ENCODE results near the gene ITGAE. TPM values are rescaled to one million over a fixed set of nuclear protein-coding genes. Genes with fewer than 3 reads are reported as not detected.

ITGAE gene
- total and polyA plus RNA-seq, 10 of the 15 experiments (the other 5 are each of a cell fraction or from before 2014, with no cell fraction given), result 13.1 to 161 (median 34.8) TPM

DNA sequence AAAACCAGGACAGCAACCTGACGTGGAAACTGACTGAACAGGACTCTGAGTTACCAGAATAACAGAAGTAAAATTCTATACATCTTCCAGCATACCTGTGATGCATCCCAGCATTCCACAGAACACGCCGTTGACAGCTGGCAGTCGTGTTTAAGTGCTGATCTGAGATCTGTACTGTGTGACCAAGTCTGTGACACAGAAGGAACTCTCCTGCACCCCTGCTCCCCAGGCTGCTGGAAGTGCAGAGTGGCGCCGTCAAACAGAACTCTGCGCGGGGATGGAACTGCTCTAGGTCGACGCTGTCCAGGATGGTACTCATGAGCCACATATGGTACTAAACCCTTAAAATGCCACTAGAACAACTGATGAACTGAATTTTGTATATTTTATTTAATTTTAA lies 804 bp upstream of the ITGAE start (continued):
- TF ChIP-seq KDM1A (IDR thresholded peaks at IDR 0.05; ENCODE audit: borderline replicate concordance) (no peak), EED (IDR thresholded peaks at IDR 0.05; ENCODE audit: low read depth) (no peak)

DNA sequence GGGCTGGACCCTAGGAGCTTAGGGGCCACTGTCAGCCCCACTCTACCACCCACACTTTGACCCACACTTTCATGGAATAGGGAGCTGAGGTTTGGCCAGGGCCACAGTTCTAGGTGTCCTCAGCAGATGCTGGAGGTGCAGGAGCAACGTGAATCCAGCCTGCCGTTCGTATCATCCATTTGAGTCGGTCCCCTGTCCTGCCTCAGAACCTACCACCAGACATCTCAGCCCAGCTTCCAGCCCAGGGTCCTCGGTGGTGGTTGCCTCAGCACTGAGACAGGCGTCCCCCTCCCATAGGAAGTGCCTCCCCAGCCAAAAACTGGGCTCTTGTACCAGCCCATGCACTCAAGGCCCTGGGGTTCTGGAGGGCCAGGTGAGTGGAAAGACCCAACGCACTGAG lies 359 bp upstream of the ITGAE start:
- Histone ChIP-seq H3K4me2 (ENCODE audit: control insufficient read depth, insufficient read depth) (no peak overlapping the region), H3K9ac (ENCODE audit: control insufficient read depth, insufficient read depth, low read length) (no peak overlapping the region), H2AFZ (ENCODE audit: control insufficient read depth, low read depth, low read length) (no peak overlapping the region), H3K27ac (ENCODE audit: control insufficient read depth, insufficient read depth) (no peak overlapping the region), H3K9me3 (replicated peaks; ENCODE audit: control insufficient read depth, insufficient read depth, low read length) (no peaks in the 10 kb centered on the region), H3K27me3 (replicated peaks in 1 of 2; ENCODE audit: control insufficient read depth in 2 of 2, insufficient read depth in 2 of 2, low read length in 1 of 2) (no peaks in the 10 kb centered on the region), H3K79me2 (ENCODE audit: control insufficient read depth, insufficient read depth, low read length) (no peaks in the 10 kb centered on the region), H3K36me3 (ENCODE audit: control insufficient read depth in 2 of 2, insufficient read depth in 2 of 2, low read length in 1 of 2) (no peaks in the 10 kb centered on the region), H4K20me1 (ENCODE audit: control insufficient read depth, insufficient read depth) (no peaks in the 10 kb centered on the region), H3K4me1 (ENCODE audit: control insufficient read depth, insufficient read depth, low read length) (peaks cover 45% of the 10 kb centered on the region), H3K4me3 (no peak overlapping the region)
- in situ Hi-C loops (cut with MboI), result no loop called here
- no peak for TF ChIP-seq RAD51 (IDR thresholded peaks at IDR 0.05)
- ATAC-seq, result no peak
- BruUV-seq (replicated peaks), result no TSS peak
- no peak for FAIRE-seq
- RAD21 ChIA-PET (ENCODE audit: unreplicated experiment), result no interaction called here
- no peak for DNase-seq (ENCODE audit: low read depth, low spot score)
- CTCF ChIA-PET, result no interaction called here
- 79% methylated on average over 7 of the region's 7 CpGs for whole genome bisulfite sequencing (ENCODE audit: insufficient coverage, insufficient replicate concordance, low lambda C conversion rate, missing lambda C conversion rate)
- POLR2A ChIA-PET, result no interaction called here
- intact Hi-C loops (cut with micrococcal nuclease; ENCODE audit: unreplicated experiment), result no loop called here
- SMC1A ChIA-PET (ENCODE audit: uncharacterized antibody, unreplicated experiment), result interaction anchor here (1.4 kb wide), 1 partner anchor 64 kb away, joined by 4 read pairs; no protein-coding TSS in a partner anchor

DNA sequence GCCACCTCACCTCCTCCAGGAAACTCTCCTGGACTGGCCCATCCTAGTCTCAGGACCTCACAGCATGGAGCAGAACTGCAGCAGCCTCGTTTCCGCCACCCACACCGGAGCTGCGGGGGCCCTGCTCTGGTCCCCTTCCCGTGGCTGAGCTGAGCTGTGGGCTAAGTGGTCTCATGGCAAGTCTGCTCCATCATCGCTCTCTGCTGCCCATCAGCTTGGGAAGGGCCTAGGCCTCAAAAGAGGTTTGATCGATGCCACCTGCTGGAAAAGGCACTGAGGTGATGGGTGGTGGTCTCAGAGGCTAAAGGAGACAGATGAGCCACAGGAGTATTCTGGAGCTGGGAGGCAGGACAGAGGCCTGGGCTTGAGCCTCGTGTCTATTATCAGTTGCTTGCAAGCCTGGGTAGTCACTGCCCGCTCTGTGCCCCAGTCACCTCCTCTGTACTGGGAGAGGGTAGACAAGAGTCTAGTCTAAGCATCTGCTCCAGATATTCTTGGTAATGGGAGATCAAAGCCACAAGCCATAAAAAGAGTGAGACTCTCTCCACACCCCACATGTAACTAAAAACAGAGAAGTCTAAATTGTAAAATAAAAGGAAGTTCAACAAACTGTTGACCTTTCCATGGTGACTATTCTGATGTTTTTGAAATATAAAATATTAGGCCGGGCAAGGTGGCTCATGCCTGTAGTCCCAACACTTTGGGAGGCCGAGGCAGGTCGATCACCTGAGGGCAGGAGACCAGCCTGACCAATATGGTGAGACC lies 1.6 kb downstream of the ITGAE start:
- no peak overlapping the region for H3K9ac ChIP-seq (ENCODE audit: control insufficient read depth, insufficient read depth, low read length)
- no peak for FAIRE-seq
- TF ChIP-seq CBX3 (IDR thresholded peaks at IDR 0.05; ENCODE audit: borderline replicate concordance, low read depth), result no peak
- no peak for TF ChIP-seq ZBED1 (IDR thresholded peaks at IDR 0.05; ENCODE audit: borderline replicate concordance)
- no peak for TF ChIP-seq ZNF207 (IDR thresholded peaks at IDR 0.05; ENCODE audit: borderline replicate concordance)
- TF ChIP-seq ZNF217 (IDR thresholded peaks at IDR 0.05), result no peak
- TF ChIP-seq, protein P1, sequence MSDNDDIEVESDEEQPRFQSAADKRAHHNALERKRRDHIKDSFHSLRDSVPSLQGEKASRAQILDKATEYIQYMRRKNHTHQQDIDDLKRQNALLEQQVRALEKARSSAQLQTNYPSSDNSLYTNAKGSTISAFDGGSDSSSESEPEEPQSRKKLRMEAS (IDR thresholded peaks at IDR 0.05; ENCODE audit: low read depth, low read length), result no peak
- TF ChIP-seq EED (IDR thresholded peaks at IDR 0.05; ENCODE audit: low read depth), result no peak
- TF ChIP-seq CHD4 (IDR thresholded peaks at IDR 0.05), result no peak
- no peak for TF ChIP-seq FOXM1 (IDR thresholded peaks at IDR 0.05; ENCODE audit: low read depth, low read length)
- TF ChIP-seq JUND (IDR thresholded peaks at IDR 0.05; ENCODE audit: low read depth, low read length), result no peak
- no peak for TF ChIP-seq BRCA1 (IDR thresholded peaks at IDR 0.05; ENCODE audit: low read depth, low read length)

More for the DNA sequence above, 1.6 kb downstream of the ITGAE start:
- H3K27ac ChIP-seq (ENCODE audit: control insufficient read depth, insufficient read depth), result no peak overlapping the region
- ChIA-PET CTCF (interaction anchor here (0.7 to 1.3 kb wide), 2 partner anchors 64 to 67 kb away, joined by 3 read pairs; no protein-coding TSS in a partner anchor), POLR2A (no interaction called here), SMC1A (ENCODE audit: uncharacterized antibody, unreplicated experiment) (no interaction called here), RAD21 (ENCODE audit: unreplicated experiment) (no interaction called here)
- H4K20me1 ChIP-seq (ENCODE audit: control insufficient read depth, insufficient read depth), result no peaks in the 10 kb centered on the region
- no peak for DNase-seq (ENCODE audit: low read depth, low spot score)
- no peak overlapping the region for H3K4me2 ChIP-seq (ENCODE audit: control insufficient read depth, insufficient read depth)
- in situ Hi-C loops (cut with MboI) (no loop called here), intact Hi-C loops (cut with micrococcal nuclease; ENCODE audit: unreplicated experiment) (loop anchor here (5.0 kb wide), 1 partner anchor 62 kb away; no protein-coding TSS in a partner anchor)
- no TSS peak for BruUV-seq (replicated peaks)
- H3K4me3 ChIP-seq, result no peak overlapping the region
- no peaks in the 10 kb centered on the region for H3K79me2 ChIP-seq (ENCODE audit: control insufficient read depth, insufficient read depth, low read length)
- peaks cover 54% of the 10 kb centered on the region for H3K4me1 ChIP-seq (ENCODE audit: control insufficient read depth, insufficient read depth, low read length)
- H3K27me3 ChIP-seq (replicated peaks in 1 of 2; ENCODE audit: control insufficient read depth in 2 of 2, insufficient read depth in 2 of 2, low read length in 1 of 2), result no peaks in the 10 kb centered on the region
- no peak for ATAC-seq
- no peaks in the 10 kb centered on the region for H3K36me3 ChIP-seq (ENCODE audit: control insufficient read depth in 2 of 2, insufficient read depth in 2 of 2, low read length in 1 of 2)
- H3K9me3 ChIP-seq (replicated peaks; ENCODE audit: control insufficient read depth, insufficient read depth, low read length), result no peaks in the 10 kb centered on the region
- WGBS (ENCODE audit: insufficient coverage, insufficient replicate concordance, low lambda C conversion rate, missing lambda C conversion rate), result 89% methylated on average over 12 of the region's 12 CpGs
- no peak overlapping the region for H2AFZ ChIP-seq (ENCODE audit: control insufficient read depth, low read depth, low read length)

Data from GM12878 (cell line).